ENCODE data around the gene UBAC2. TPM values are rescaled to one million over a fixed set of nuclear protein-coding genes. Genes with fewer than 3 reads are reported as not detected.
A peak's percentile ranks its signal among the peaks of the same experiment; 100 is the strongest.

The UBAC2 gene
- total and polyA plus RNA-seq, 4 experiments from 2014 or later: 88.4 to 161 (median 101) TPM

- intact Hi-C loops (cut with micrococcal nuclease): loop anchor here (10.0 kb wide), 2 partner anchors 358 to 1252 kb away; no protein-coding TSS in a partner anchor
- POLR2A ChIA-PET (ENCODE audit: partially characterized antibody): interaction anchor here (0.7 to 3.9 kb wide), 11 partner anchors 19 to 219 kb away, joined by 3 to 75 read pairs (median 4); partner anchors contain the start of genes GPR183 and UBAC2
- H3K4me3 Mint-ChIP-seq: peak overlapping the region in 6 of 8 donors; percentile 18 to 74 (median 54)
These were observed 62.6 kb downstream of the UBAC2 start for GRCh38 chr13:99263126-99263785.

GRCh38 chr13:99264051-99264450 lies 63.4 kb downstream of the UBAC2 start:
- H3K36me3 Mint-ChIP-seq: peaks cover 5 to 25% of the 10 kb centered on the region in 2 donors

More at GRCh38 chr13:99263126-99263785, 62.6 kb downstream of the UBAC2 start:
- peaks cover 0 to 20% of the 10 kb centered on the region in 2 donors for H3K36me3 Mint-ChIP-seq
- peak overlapping the region; percentile 54 to 92 (median 87) for H3K27ac Mint-ChIP-seq
- H3K4me1 Mint-ChIP-seq: peaks cover 43 to 72% (median 57%) of the 10 kb centered on the region in 4 donors
- Histone ChIP-seq H3K27me3 (ENCODE audit: insufficient read depth, low read length) (no peaks in the 10 kb centered on the region), H3K27ac (ENCODE audit: low read depth, low read length) (peak overlapping the region; percentile 39), H3K9me3 (ENCODE audit: control insufficient read depth in 1 of 2, low read length in 2 of 2) (no peaks in the 10 kb centered on the region), H3K4me1 (ENCODE audit: insufficient read depth, low read length) (peaks cover 56% of the 10 kb centered on the region), H3K36me3 (ENCODE audit: insufficient read depth, low read length) (no peaks in the 10 kb centered on the region), H3K4me3 (ENCODE audit: low read length in 2 of 2) (no peak overlapping the region)
- peaks cover 0 to 2% (median 0%) of the 10 kb centered on the region in 8 donors for H3K9me3 Mint-ChIP-seq
- DNase-seq: no peak
- CTCF ChIA-PET (ENCODE audit: partially characterized antibody): interaction anchor here (1.2 to 15.1 kb wide), 8 partner anchors 32 to 394 kb away, joined by 3 to 567 read pairs (median 162); partner anchors contain the start of gene UBAC2
- H3K27me3 Mint-ChIP-seq: no peaks in the 10 kb centered on the region

GRCh38 chr13:99265162-99265800 lies 64.6 kb downstream of the UBAC2 start:
- Histone ChIP-seq H3K9me3 (ENCODE audit: control insufficient read depth in 1 of 2, low read length in 2 of 2) (no peaks in the 10 kb centered on the region), H3K4me1 (ENCODE audit: insufficient read depth, low read length) (peaks cover 44% of the 10 kb centered on the region), H3K27ac (ENCODE audit: low read depth, low read length) (peak overlapping the region; percentile 26), H3K27me3 (ENCODE audit: insufficient read depth, low read length) (no peaks in the 10 kb centered on the region), H3K36me3 (ENCODE audit: insufficient read depth, low read length) (no peaks in the 10 kb centered on the region), H3K4me3 (ENCODE audit: low read length in 2 of 2) (no peak overlapping the region)
- H3K4me3 Mint-ChIP-seq: peak overlapping the region in 4 of 8 donors; percentile 5 to 69 (median 52)
- intact Hi-C loops (cut with micrococcal nuclease): loop anchor here (2.0 to 10.0 kb wide), 5 partner anchors 26 to 1250 kb away; partner anchors contain the start of gene TM9SF2
- CTCF ChIA-PET (ENCODE audit: partially characterized antibody): interaction anchor here (0.7 to 15.1 kb wide), 41 partner anchors 9 to 425 kb away, joined by 3 to 567 read pairs (median 4); partner anchors contain the start of genes GPR183 and UBAC2
- no peaks in the 10 kb centered on the region for H3K27me3 Mint-ChIP-seq
- peaks cover 33 to 69% (median 50%) of the 10 kb centered on the region in 4 donors for H3K4me1 Mint-ChIP-seq
- peaks cover 5 to 23% of the 10 kb centered on the region in 2 donors for H3K36me3 Mint-ChIP-seq
- POLR2A ChIA-PET (ENCODE audit: partially characterized antibody): interaction anchor here (0.9 to 3.9 kb wide), 16 partner anchors 23 to 172 kb away, joined by 3 to 75 read pairs (median 5); partner anchors contain the start of genes GPR183 and UBAC2
- DNase-seq: no peak
- H3K9me3 Mint-ChIP-seq: no peaks in the 10 kb centered on the region
- peak overlapping the region; percentile 62 to 92 (median 87) for H3K27ac Mint-ChIP-seq

More at GRCh38 chr13:99264051-99264450, 63.4 kb downstream of the UBAC2 start:
- peaks cover 0 to 2% (median 0%) of the 10 kb centered on the region in 8 donors for H3K9me3 Mint-ChIP-seq
- no peak overlapping the region for H3K4me3 ChIP-seq (ENCODE audit: low read length in 2 of 2)
- H3K4me1 ChIP-seq (ENCODE audit: insufficient read depth, low read length): peaks cover 50% of the 10 kb centered on the region
- intact Hi-C loops (cut with micrococcal nuclease): loop anchor here (2.0 to 10.0 kb wide), 3 partner anchors 25 to 1251 kb away; no protein-coding TSS in a partner anchor
- peaks cover 43 to 70% (median 55%) of the 10 kb centered on the region in 4 donors for H3K4me1 Mint-ChIP-seq
- H3K36me3 ChIP-seq (ENCODE audit: insufficient read depth, low read length): no peaks in the 10 kb centered on the region
- no peaks in the 10 kb centered on the region for H3K9me3 ChIP-seq (ENCODE audit: control insufficient read depth in 1 of 2, low read length in 2 of 2)
- H3K27me3 ChIP-seq (ENCODE audit: insufficient read depth, low read length): no peaks in the 10 kb centered on the region
- peak overlapping the region; percentile 59 to 92 (median 88) for H3K27ac Mint-ChIP-seq
- H3K27ac ChIP-seq (ENCODE audit: low read depth, low read length): peak overlapping the region; percentile 39
- ChIA-PET POLR2A (ENCODE audit: partially characterized antibody) (interaction anchor here (0.8 to 3.9 kb wide), 15 partner anchors 17 to 237 kb away, joined by 3 to 75 read pairs (median 5); partner anchors contain the start of genes GPR183 and UBAC2), CTCF (ENCODE audit: partially characterized antibody) (interaction anchor here (0.7 to 15.1 kb wide), 11 partner anchors 8 to 395 kb away, joined by 3 to 567 read pairs (median 13); partner anchors contain the start of genes GPR183 and UBAC2)
- no peaks in the 10 kb centered on the region for H3K27me3 Mint-ChIP-seq
- no peak for DNase-seq
- H3K4me3 Mint-ChIP-seq: peak overlapping the region in 7 of 8 donors; percentile 17 to 74 (median 47)

GRCh38 chr13:99265821-99266426 lies 65.3 kb downstream of the UBAC2 start:
- POLR2A ChIA-PET (ENCODE audit: partially characterized antibody): interaction anchor here (0.6 to 3.9 kb wide), 19 partner anchors 9 to 171 kb away, joined by 3 to 75 read pairs (median 4); partner anchors contain the start of genes GPR183 and UBAC2
- Histone ChIP-seq H3K4me1 (ENCODE audit: insufficient read depth, low read length) (peaks cover 47% of the 10 kb centered on the region), H3K27me3 (ENCODE audit: insufficient read depth, low read length) (no peaks in the 10 kb centered on the region), H3K9me3 (ENCODE audit: control insufficient read depth in 1 of 2, low read length in 2 of 2) (no peaks in the 10 kb centered on the region), H3K27ac (ENCODE audit: low read depth, low read length) (peak overlapping the region; percentile 26), H3K4me3 (ENCODE audit: low read length in 2 of 2) (no peak overlapping the region), H3K36me3 (ENCODE audit: insufficient read depth, low read length) (no peaks in the 10 kb centered on the region)
- no peaks in the 10 kb centered on the region for H3K27me3 Mint-ChIP-seq
- peaks cover 38 to 69% (median 53%) of the 10 kb centered on the region in 4 donors for H3K4me1 Mint-ChIP-seq
- peak; percentile 50 to 70 (median 66) for DNase-seq
- intact Hi-C loops (cut with micrococcal nuclease): loop anchor here (1.0 to 10.0 kb wide), 7 partner anchors 27 to 1249 kb away; partner anchors contain the start of gene TM9SF2
- CTCF ChIA-PET (ENCODE audit: partially characterized antibody): interaction anchor here (0.6 to 15.1 kb wide), 55 partner anchors 8 to 426 kb away, joined by 3 to 567 read pairs (median 4); partner anchors contain the start of genes GPR18, GPR183 and UBAC2
- H3K4me3 Mint-ChIP-seq: peak overlapping the region in 6 of 8 donors; percentile 5 to 69 (median 49)
- peak overlapping the region; percentile 62 to 92 (median 87) for H3K27ac Mint-ChIP-seq
- peaks cover 5 to 23% of the 10 kb centered on the region in 2 donors for H3K36me3 Mint-ChIP-seq
- H3K9me3 Mint-ChIP-seq: no peaks in the 10 kb centered on the region

GRCh38 chr13:99266827-99267226 lies 66.2 kb downstream of the UBAC2 start:
- Mint-ChIP-seq H3K9me3 (no peaks in the 10 kb centered on the region), H3K4me1 (peaks cover 41 to 69% (median 55%) of the 10 kb centered on the region in 4 donors), H3K4me3 (no peak overlapping the region), H3K27ac (peak overlapping the region in 4 of 7 donors; percentile 24 to 68 (median 44)), H3K36me3 (peaks cover 5 to 19% of the 10 kb centered on the region in 2 donors), H3K27me3 (no peaks in the 10 kb centered on the region)
- Histone ChIP-seq H3K4me3 (ENCODE audit: low read length in 2 of 2) (no peak overlapping the region), H3K27me3 (ENCODE audit: insufficient read depth, low read length) (no peaks in the 10 kb centered on the region), H3K4me1 (ENCODE audit: insufficient read depth, low read length) (peaks cover 53% of the 10 kb centered on the region), H3K9me3 (ENCODE audit: control insufficient read depth in 1 of 2, low read length in 2 of 2) (no peaks in the 10 kb centered on the region), H3K36me3 (ENCODE audit: insufficient read depth, low read length) (no peaks in the 10 kb centered on the region), H3K27ac (ENCODE audit: low read depth, low read length) (no peak overlapping the region)
- POLR2A ChIA-PET (ENCODE audit: partially characterized antibody): interaction anchor here (0.8 to 3.9 kb wide), 12 partner anchors 9 to 170 kb away, joined by 3 to 75 read pairs (median 3); partner anchors contain the start of gene UBAC2
- intact Hi-C loops (cut with micrococcal nuclease): loop anchor here (1.0 to 10.0 kb wide), 6 partner anchors 71 to 1248 kb away; partner anchors contain the start of gene TM9SF2
- CTCF ChIA-PET (ENCODE audit: partially characterized antibody): interaction anchor here (0.7 to 15.1 kb wide), 36 partner anchors 8 to 349 kb away, joined by 3 to 567 read pairs (median 5); partner anchors contain the start of genes GPR18, GPR183 and UBAC2
- DNase-seq: no peak

- intact Hi-C loops (cut with micrococcal nuclease): loop anchor here (5.0 to 10.0 kb wide), 4 partner anchors 234 to 1247 kb away; partner anchors contain the start of gene TM9SF2
- no peak for DNase-seq
- no peaks in the 10 kb centered on the region for H3K36me3 ChIP-seq (ENCODE audit: insufficient read depth, low read length)
- H3K9me3 Mint-ChIP-seq: peaks cover 0 to 11% (median 5%) of the 10 kb centered on the region in 8 donors
- peaks cover 44 to 72% (median 58%) of the 10 kb centered on the region in 4 donors for H3K4me1 Mint-ChIP-seq
- CTCF ChIA-PET (ENCODE audit: partially characterized antibody): interaction anchor here (0.8 to 15.1 kb wide), 17 partner anchors 10 to 238 kb away, joined by 3 to 567 read pairs (median 23); partner anchors contain the start of genes GPR18, GPR183 and UBAC2
- H3K9me3 ChIP-seq (ENCODE audit: control insufficient read depth in 1 of 2, low read length in 2 of 2): no peaks in the 10 kb centered on the region
- H3K27ac ChIP-seq (ENCODE audit: low read depth, low read length): no peak overlapping the region
- no peaks in the 10 kb centered on the region for H3K27me3 ChIP-seq (ENCODE audit: insufficient read depth, low read length)
- H3K27me3 Mint-ChIP-seq: no peaks in the 10 kb centered on the region
- H3K36me3 Mint-ChIP-seq: peaks cover 14 to 21% of the 10 kb centered on the region in 2 donors
- H3K27ac Mint-ChIP-seq: peak overlapping the region in 4 of 7 donors; percentile 15 to 59 (median 37)
- H3K4me3 Mint-ChIP-seq: no peak overlapping the region
- POLR2A ChIA-PET (ENCODE audit: partially characterized antibody): interaction anchor here (1.2 to 9.6 kb wide), 7 partner anchors 16 to 166 kb away, joined by 3 to 349 read pairs (median 10); partner anchors contain the start of genes GPR183 and UBAC2
- no peak overlapping the region for H3K4me3 ChIP-seq (ENCODE audit: low read length in 2 of 2)
- H3K4me1 ChIP-seq (ENCODE audit: insufficient read depth, low read length): peaks cover 61% of the 10 kb centered on the region
These were observed 67.3 kb downstream of the UBAC2 start for GRCh38 chr13:99267927-99268326.

Data from CD4-positive, alpha-beta memory T cell (primary cell).